Glutamatergic neuron (in vitro differentiated cells): Measurements from ENCODE around the gene GRIN1. TPM values are rescaled to one million over a fixed set of nuclear protein-coding genes. Genes with fewer than 3 reads are reported as not detected.

Source experiments
- DNase-seq: peaks from one replicate; pipeline ENCODE4 v3.0.0; 2022
- H3K27ac Mint-ChIP-seq: one replicate; pipeline ENCODE4 v1.8.0; 2020; ENCODE audit warnings: mild to moderate bottlenecking, mixed read lengths, inconsistent platforms; ENCODE audit not compliant: unreplicated experiment
- H3K27me3 Mint-ChIP-seq: one replicate; pipeline ENCODE4 v1.8.0; 2020; ENCODE audit warnings: mild to moderate bottlenecking, moderate library complexity, mixed read lengths, inconsistent platforms; ENCODE audit not compliant: unreplicated experiment
- H3K36me3 Mint-ChIP-seq: one replicate; pipeline ENCODE4 v1.8.0; 2020; ENCODE audit warnings: mild to moderate bottlenecking, mixed read lengths, inconsistent platforms; ENCODE audit not compliant: unreplicated experiment
- H3K4me1 Mint-ChIP-seq: one replicate; pipeline ENCODE4 v1.8.0; 2020; ENCODE audit warnings: mild to moderate bottlenecking, low read depth, mixed read lengths, inconsistent platforms; ENCODE audit not compliant: unreplicated experiment
- H3K4me3 Mint-ChIP-seq: one replicate; pipeline ENCODE4 v1.8.0; 2020; ENCODE audit warnings: mild to moderate bottlenecking, mixed read lengths, inconsistent platforms; ENCODE audit not compliant: unreplicated experiment
- H3K9me3 Mint-ChIP-seq: one replicate; pipeline ENCODE4 v1.8.0; 2020; ENCODE audit warnings: mild to moderate bottlenecking, moderate library complexity, mixed read lengths, inconsistent platforms; ENCODE audit not compliant: unreplicated experiment
- CTCF ChIP-seq: fragments of 200-600 bp; sonication (generic); IDR thresholded peaks from one replicate; pipeline ENCODE4 v1.5.0; 2021; ENCODE audit not compliant: partially characterized antibody, unreplicated experiment
- total RNA-seq: library from RNA; stranded (reverse); fragmentation: NEBNext Ultra II Directional; extraction: Animal tissue kit (Norgen Biotek cat#: 25700); gene quantifications from one replicate; pipeline ENCODE4 v1.2.1, GENCODE V29; 2021; ENCODE audit not compliant: unreplicated experiment

The GRIN1 gene
- total RNA-seq, 1 donor from 2014 or later = 5.5 TPM

- H3K36me3 Mint-ChIP-seq = peaks cover 4% of the 10 kb centered on the region
- H3K4me3 Mint-ChIP-seq = no peak overlapping the region
- no peak for DNase-seq
Observed at GRCh38 chr9:137213160-137214060, 74.5 kb downstream of the GRIN1 start.

GRCh38 chr9:137214620-137215019, 75.7 kb downstream of the GRIN1 start:
- H3K4me1 Mint-ChIP-seq = peaks cover 4% of the 10 kb centered on the region
- H3K27me3 Mint-ChIP-seq = peaks cover 9% of the 10 kb centered on the region
- peaks cover 7% of the 10 kb centered on the region for H3K9me3 Mint-ChIP-seq
- peaks cover 4% of the 10 kb centered on the region for H3K36me3 Mint-ChIP-seq
- H3K4me3 Mint-ChIP-seq = no peak overlapping the region
- no peak for DNase-seq
- TF ChIP-seq CTCF = no peak
- H3K27ac Mint-ChIP-seq = no peak overlapping the region

More at GRCh38 chr9:137213160-137214060, 74.5 kb downstream of the GRIN1 start:
- Mint-ChIP-seq H3K27me3 (peaks cover 7% of the 10 kb centered on the region), H3K27ac (no peak overlapping the region), H3K4me1 (peaks cover 1% of the 10 kb centered on the region), H3K9me3 (peaks cover 2% of the 10 kb centered on the region)
- TF ChIP-seq CTCF = no peak

GRCh38 chr9:137215196-137215986, 76.4 kb downstream of the GRIN1 start:
- peaks cover 4% of the 10 kb centered on the region for H3K4me1 Mint-ChIP-seq
- DNase-seq = no peak
- no peak overlapping the region for H3K27ac Mint-ChIP-seq
- H3K36me3 Mint-ChIP-seq = peaks cover 4% of the 10 kb centered on the region
- peaks cover 9% of the 10 kb centered on the region for H3K27me3 Mint-ChIP-seq
- TF ChIP-seq CTCF = no peak
- H3K4me3 Mint-ChIP-seq = no peak overlapping the region
- peaks cover 8% of the 10 kb centered on the region for H3K9me3 Mint-ChIP-seq

GRCh38 chr9:137216188-137216965, 77.4 kb downstream of the GRIN1 start:
- Mint-ChIP-seq H3K27ac (no peak overlapping the region), H3K27me3 (peaks cover 7% of the 10 kb centered on the region), H3K4me1 (peaks cover 4% of the 10 kb centered on the region), H3K9me3 (peaks cover 8% of the 10 kb centered on the region), H3K4me3 (no peak overlapping the region), H3K36me3 (no peaks in the 10 kb centered on the region)
- no peak for DNase-seq
- TF ChIP-seq CTCF = no peak
